ENCODE measurements around the gene AP2M1.

Gene AP2M1

DNA sequence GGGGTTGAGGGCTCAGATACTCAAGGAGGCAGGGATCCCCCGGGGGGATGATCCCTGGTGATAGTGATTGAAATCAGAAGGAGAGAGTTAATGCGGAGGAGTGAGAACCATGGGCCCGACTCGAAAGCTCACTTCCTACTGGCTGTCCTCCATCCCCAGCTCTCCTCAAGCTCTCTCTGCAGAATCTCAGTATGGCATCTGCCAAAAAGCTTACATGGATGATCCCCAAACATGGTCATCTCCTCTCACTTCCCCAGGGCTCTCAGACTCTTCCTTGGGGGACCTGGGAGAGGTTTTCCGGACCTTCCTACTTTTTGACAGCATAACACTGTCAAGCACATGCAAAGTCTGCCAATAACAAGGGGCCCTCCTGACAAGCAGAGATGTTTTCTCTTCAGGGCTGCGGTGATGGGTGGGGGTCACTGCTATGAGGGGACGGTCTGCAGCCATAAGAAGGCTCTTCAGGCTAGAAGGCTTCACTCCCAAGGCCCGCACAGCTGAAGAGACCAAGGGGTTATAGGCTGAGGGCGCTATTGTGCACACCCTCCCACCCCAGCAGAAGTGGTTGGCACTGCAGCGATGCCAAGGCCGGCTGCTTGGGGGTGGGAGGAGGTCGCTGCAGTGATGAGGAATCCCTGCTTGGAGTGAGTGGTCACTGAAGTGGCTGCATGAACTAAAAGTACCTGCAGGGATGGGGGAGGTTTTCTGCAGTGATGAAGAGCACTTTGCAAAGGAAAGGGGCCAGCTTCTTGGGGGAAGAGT lies 53.9 kb downstream of the AP2M1 start:
- no peak for DNase-seq (ENCODE audit: low spot score)

DNA sequence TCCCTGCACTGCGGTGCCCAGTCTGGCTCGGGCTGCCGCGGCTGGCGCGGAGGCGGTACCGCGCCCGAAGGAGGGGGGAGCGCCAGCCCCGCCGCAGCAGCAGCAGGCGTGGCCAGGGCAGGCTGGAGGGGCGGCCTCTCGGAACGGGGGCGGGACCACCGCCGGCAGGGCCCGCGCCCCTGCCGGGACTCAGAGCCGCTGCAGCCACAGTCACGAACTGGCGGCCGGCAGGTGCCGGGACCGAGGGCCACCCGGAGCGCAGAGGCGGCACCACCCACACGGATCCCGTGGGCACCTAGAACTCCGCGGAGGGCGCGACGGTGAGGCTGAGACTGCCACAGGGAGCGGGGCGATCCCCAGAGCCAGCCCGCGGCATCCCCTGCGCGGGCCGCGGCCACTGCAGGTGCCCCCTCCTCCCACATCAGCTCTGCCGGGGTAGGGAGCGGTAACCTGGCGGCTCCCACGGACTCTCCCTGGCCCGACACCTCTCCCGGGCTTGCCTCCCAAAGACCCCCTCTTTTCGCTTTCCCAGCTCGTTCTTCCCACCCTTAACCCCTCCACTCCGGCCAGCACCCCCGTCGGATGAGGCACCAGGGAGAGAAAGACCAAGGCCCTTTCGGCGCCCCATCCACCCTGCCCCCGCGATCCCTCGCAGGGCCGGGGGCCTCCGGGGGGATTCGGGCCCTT lies 54.9 kb downstream of the AP2M1 start, which contains the start of gene VWA5B2:
Gene VWA5B2, plus strand, starts transcription at position 192 of the 687 bp plus-strand sequence. CDS start 944 bp downstream, outside the sequence.
- peak; percentile 85 for DNase-seq (ENCODE audit: low spot score)

DNA sequence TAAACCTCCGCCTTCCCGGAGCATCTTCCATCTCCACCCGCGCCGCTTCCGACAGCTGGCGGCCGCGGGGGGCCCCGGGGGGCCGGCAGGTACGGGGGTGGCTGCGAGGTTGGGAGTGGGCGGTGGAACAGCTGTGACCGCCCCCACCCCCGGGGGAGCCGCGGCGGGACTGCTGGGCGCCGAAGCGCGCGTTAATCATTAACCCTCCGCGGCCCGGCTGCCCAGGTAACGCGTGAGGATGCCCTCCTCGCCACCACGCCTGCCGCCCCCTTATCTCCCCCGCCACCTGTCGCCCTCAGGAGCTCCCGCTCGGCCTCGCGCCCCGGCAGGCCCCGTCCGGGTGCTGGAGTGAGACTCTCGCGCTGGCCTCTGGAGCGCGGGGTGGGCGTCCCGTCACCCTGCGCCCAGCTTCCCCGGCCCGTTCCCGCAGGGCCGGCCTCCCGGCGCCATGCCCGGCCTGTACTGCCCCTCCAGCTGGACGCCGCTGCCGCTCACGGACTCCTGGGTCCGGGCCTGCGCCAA lies 55.5 kb downstream of the AP2M1 start:
- DNase-seq (ENCODE audit: low spot score): no peak

- no peak for DNase-seq (ENCODE audit: low spot score)
These were observed 56.2 kb downstream of the AP2M1 start for GRCh38 chr3:184230603-184231528.

- no peak for DNase-seq (ENCODE audit: low spot score)
These were observed 57.0 kb downstream of the AP2M1 start for GRCh38 chr3:184231671-184232070.

GRCh38 chr3:184233127-184233843 lies 58.6 kb downstream of the AP2M1 start:
- no peak for DNase-seq (ENCODE audit: low spot score)

Data from NAMALWA (cell line).